Osteocyte (in vitro differentiated cells): ENCODE data around the gene ANKS1A. TPM values are rescaled to one million over a fixed set of nuclear protein-coding genes. Genes with fewer than 3 reads are reported as not detected.

ENCODE experiments used
- DNase-seq: peaks from one replicate; pipeline ENCODE4 v3.0.0; 2021; ENCODE audit warnings: mixed read lengths; ENCODE audit not compliant: unreplicated experiment; ENCODE audit errors: extremely low spot score
- H3K27ac Mint-ChIP-seq: one replicate; pipeline ENCODE4 v1.8.0; 2021; ENCODE audit warnings: mild to moderate bottlenecking, mixed read lengths; ENCODE audit not compliant: unreplicated experiment
- H3K27me3 Mint-ChIP-seq: one replicate; pipeline ENCODE4 v1.8.0; 2021; ENCODE audit warnings: mixed read lengths; ENCODE audit not compliant: unreplicated experiment
- H3K36me3 Mint-ChIP-seq: one replicate; pipeline ENCODE4 v1.8.0; 2021; ENCODE audit warnings: mixed read lengths; ENCODE audit not compliant: unreplicated experiment
- H3K4me1 Mint-ChIP-seq: one replicate; pipeline ENCODE4 v1.8.0; 2021; ENCODE audit warnings: mixed read lengths; ENCODE audit not compliant: unreplicated experiment
- H3K4me3 Mint-ChIP-seq: one replicate; pipeline ENCODE4 v1.8.0; 2021; ENCODE audit warnings: mild to moderate bottlenecking, moderate library complexity, mixed read lengths; ENCODE audit not compliant: unreplicated experiment
- H3K9me3 Mint-ChIP-seq: one replicate; pipeline ENCODE4 v1.8.0; 2021; ENCODE audit warnings: mixed read lengths; ENCODE audit not compliant: unreplicated experiment
- total RNA-seq: library from RNA; stranded (reverse); gene quantifications from 2 replicates; pipeline ENCODE4 v1.2.1, GENCODE V29; 2021
- TF ChIP-seq, protein P1 (sequence below): fragments of 200-600 bp; sonication (generic); IDR thresholded peaks from 2 replicates; pipeline ENCODE4 v1.5.0; 2021; ENCODE audit warnings: antibody characterized with exemption, mild to moderate bottlenecking, moderate library complexity

The ANKS1A gene
- total RNA-seq, 1 donor from 2014 or later = 15.5 TPM

DNA sequence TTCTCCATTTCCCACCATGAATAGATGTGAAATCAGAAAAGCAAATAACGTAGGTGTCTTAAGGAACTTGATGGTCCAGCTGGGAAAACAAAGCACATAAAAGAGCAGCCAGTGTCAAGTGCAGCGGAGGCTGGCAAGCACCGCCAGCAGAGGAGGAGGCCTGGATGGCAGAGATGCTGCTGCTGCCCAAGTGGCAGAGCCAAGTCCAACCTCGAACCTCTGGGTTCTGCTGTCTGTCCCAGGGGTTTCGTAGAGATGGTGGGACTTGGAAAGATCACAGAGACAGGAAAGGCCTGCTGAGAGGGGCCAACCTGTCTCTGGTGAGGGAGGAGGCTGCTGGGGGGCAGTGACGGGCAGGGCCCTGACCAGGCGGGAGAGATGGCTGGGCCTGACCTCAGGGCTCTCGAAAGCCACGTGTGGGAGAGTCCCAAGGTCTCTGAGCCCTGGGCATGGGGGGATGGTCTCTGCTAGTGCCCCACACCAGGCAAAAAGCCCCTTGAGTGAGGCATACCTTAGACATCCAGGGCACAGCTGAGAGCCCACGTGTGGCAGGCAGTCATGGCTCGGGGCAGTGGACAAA is 174.7 kb downstream of the ANKS1A start:
- TF ChIP-seq, protein P1, sequence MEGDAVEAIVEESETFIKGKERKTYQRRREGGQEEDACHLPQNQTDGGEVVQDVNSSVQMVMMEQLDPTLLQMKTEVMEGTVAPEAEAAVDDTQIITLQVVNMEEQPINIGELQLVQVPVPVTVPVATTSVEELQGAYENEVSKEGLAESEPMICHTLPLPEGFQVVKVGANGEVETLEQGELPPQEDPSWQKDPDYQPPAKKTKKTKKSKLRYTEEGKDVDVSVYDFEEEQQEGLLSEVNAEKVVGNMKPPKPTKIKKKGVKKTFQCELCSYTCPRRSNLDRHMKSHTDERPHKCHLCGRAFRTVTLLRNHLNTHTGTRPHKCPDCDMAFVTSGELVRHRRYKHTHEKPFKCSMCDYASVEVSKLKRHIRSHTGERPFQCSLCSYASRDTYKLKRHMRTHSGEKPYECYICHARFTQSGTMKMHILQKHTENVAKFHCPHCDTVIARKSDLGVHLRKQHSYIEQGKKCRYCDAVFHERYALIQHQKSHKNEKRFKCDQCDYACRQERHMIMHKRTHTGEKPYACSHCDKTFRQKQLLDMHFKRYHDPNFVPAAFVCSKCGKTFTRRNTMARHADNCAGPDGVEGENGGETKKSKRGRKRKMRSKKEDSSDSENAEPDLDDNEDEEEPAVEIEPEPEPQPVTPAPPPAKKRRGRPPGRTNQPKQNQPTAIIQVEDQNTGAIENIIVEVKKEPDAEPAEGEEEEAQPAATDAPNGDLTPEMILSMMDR = no peak
- Mint-ChIP-seq H3K36me3 (peaks cover 25% of the 10 kb centered on the region), H3K4me1 (no peaks in the 10 kb centered on the region), H3K4me3 (no peak overlapping the region), H3K27me3 (no peaks in the 10 kb centered on the region), H3K27ac (no peak overlapping the region), H3K9me3 (no peaks in the 10 kb centered on the region)
- DNase-seq = no peak

DNA sequence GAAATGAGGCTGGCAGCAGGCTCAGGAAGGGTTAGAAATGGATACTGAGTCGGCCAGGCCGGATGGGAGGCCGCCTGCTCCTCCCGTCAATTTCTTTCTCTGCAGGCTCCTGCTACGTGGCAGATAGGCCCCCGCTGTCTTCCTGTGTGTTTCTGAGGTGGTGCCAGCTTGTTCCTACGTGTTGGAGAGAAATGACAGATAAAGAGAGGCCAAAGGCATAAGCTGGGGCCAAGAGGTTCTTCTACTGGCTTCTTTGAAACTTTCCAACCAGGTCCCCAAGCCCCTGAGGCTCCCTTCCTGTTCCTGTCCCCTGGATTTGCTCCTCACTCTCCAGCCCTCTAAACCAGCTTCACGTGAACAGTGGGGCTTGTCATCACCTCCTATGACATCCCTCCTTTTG is 175.2 kb downstream of the ANKS1A start:
- peak overlapping the region; percentile 18 for H3K27ac Mint-ChIP-seq
- no peak overlapping the region for H3K4me3 Mint-ChIP-seq
- no peaks in the 10 kb centered on the region for H3K27me3 Mint-ChIP-seq
- TF ChIP-seq, protein P1 = no peak
- peaks cover 25% of the 10 kb centered on the region for H3K36me3 Mint-ChIP-seq
- no peaks in the 10 kb centered on the region for H3K9me3 Mint-ChIP-seq
- DNase-seq = no peak
- H3K4me1 Mint-ChIP-seq = no peaks in the 10 kb centered on the region

GRCh38 chr6:35064757-35065440 is 175.8 kb downstream of the ANKS1A start:
- Mint-ChIP-seq H3K27ac (no peak overlapping the region), H3K36me3 (peaks cover 23% of the 10 kb centered on the region), H3K4me1 (no peaks in the 10 kb centered on the region), H3K9me3 (no peaks in the 10 kb centered on the region), H3K4me3 (no peak overlapping the region), H3K27me3 (no peaks in the 10 kb centered on the region)
- DNase-seq = no peak
- TF ChIP-seq, protein P1 = no peak

GRCh38 chr6:35065441-35065800 is 176.4 kb downstream of the ANKS1A start:
- DNase-seq = no peak
- Mint-ChIP-seq H3K27me3 (no peaks in the 10 kb centered on the region), H3K4me3 (no peak overlapping the region), H3K4me1 (no peaks in the 10 kb centered on the region), H3K36me3 (peaks cover 22% of the 10 kb centered on the region), H3K9me3 (no peaks in the 10 kb centered on the region), H3K27ac (no peak overlapping the region)
- TF ChIP-seq, protein P1 = no peak

GRCh38 chr6:35065870-35066269 is 176.8 kb downstream of the ANKS1A start:
- TF ChIP-seq, protein P1 = no peak
- DNase-seq = no peak
- Mint-ChIP-seq H3K36me3 (peaks cover 21% of the 10 kb centered on the region), H3K27me3 (no peaks in the 10 kb centered on the region), H3K27ac (no peak overlapping the region), H3K4me1 (no peaks in the 10 kb centered on the region), H3K9me3 (no peaks in the 10 kb centered on the region), H3K4me3 (no peak overlapping the region)
